DMS153 (cell line): ENCODE results near the gene IL24.
A peak's percentile ranks its signal among the peaks of the same experiment; 100 is the strongest.

Experiments used
- DNase-seq: peaks from one replicate; lab custom pipeline; 2025; lab: John Stamatoyannopoulos, UW

IL24 gene

GRCh38 chr1:206925106-206925736 is 28.0 kb downstream of the IL24 start:
- DNase-seq = no peak

GRCh38 chr1:206926286-206926685 is 29.0 kb downstream of the IL24 start:
- DNase-seq = no peak

- no peak for DNase-seq
Observed at GRCh38 chr1:206929524-206929923, 32.3 kb downstream of the IL24 start.

GRCh38 chr1:206930210-206930798 is 33.1 kb downstream of the IL24 start:
- no peak for DNase-seq

GRCh38 chr1:206931709-206932108 is 34.5 kb downstream of the IL24 start:
- no peak for DNase-seq

- DNase-seq = no peak
Observed at GRCh38 chr1:206932177-206932576, 34.9 kb downstream of the IL24 start.

GRCh38 chr1:206933333-206933945 is 36.2 kb downstream of the IL24 start:
- DNase-seq = no peak

GRCh38 chr1:206935491-206936067 is 38.3 kb downstream of the IL24 start:
- peak; percentile 5 for DNase-seq

- no peak for DNase-seq
Observed at GRCh38 chr1:206937425-206937824, 40.2 kb downstream of the IL24 start.

- no peak for DNase-seq
Observed at GRCh38 chr1:206939131-206939530, 41.9 kb downstream of the IL24 start.

GRCh38 chr1:206939841-206940587 is 42.8 kb downstream of the IL24 start:
- no peak for DNase-seq

- DNase-seq = no peak
Observed at GRCh38 chr1:206940588-206940936, 43.3 kb downstream of the IL24 start.

GRCh38 chr1:206941766-206942418 is 44.6 kb downstream of the IL24 start:
- no peak for DNase-seq

- no peak for DNase-seq
Observed at GRCh38 chr1:206944703-206945102, 47.5 kb downstream of the IL24 start.

GRCh38 chr1:206945779-206946178 is 48.5 kb downstream of the IL24 start:
- no peak for DNase-seq

GRCh38 chr1:206946261-206946660 is 49.0 kb downstream of the IL24 start, which contains the start of gene PIGR:
Gene PIGR (minus strand): TSS chr1:206946466. CDS start chr1:206940531, 5,935 bp downstream.
- DNase-seq = no peak

- DNase-seq = no peak
Observed at GRCh38 chr1:206947255-206947654, 50.0 kb downstream of the IL24 start.

- no peak for DNase-seq
Observed at GRCh38 chr1:206949208-206949607, 52.0 kb downstream of the IL24 start.

GRCh38 chr1:206949641-206950040 is 52.4 kb downstream of the IL24 start:
- DNase-seq = no peak

- no peak for DNase-seq
Observed at GRCh38 chr1:206951318-206952100, 54.3 kb downstream of the IL24 start.

GRCh38 chr1:206952171-206952570 is 54.9 kb downstream of the IL24 start:
- no peak for DNase-seq
